ENCODE measurements around the gene RBM19. TPM values are rescaled to one million over a fixed set of nuclear protein-coding genes. Genes with fewer than 3 reads are reported as not detected.
A peak's percentile ranks its signal among the peaks of the same experiment; 100 is the strongest.

RBM19 gene
- total and polyA plus RNA-seq, 7 experiments from 2014 or later = 10.8 to 108 (median 59.0) TPM

GRCh38 chr12:113971392-113971791 is 5.3 kb upstream of the RBM19 start:
- Mint-ChIP-seq H3K4me1 (peaks cover 8 to 28% (median 16%) of the 10 kb centered on the region in 7 donors), H3K36me3 (no peaks in the 10 kb centered on the region), H3K27ac (no peak overlapping the region), H3K27me3 (peaks cover 30 to 35% (median 33%) of the 10 kb centered on the region in 5 donors), H3K9me3 (peaks cover 0 to 1% (median 0%) of the 10 kb centered on the region in 11 donors), H3K4me3 (no peak overlapping the region)
- intact Hi-C loops (cut with micrococcal nuclease) = no loop called here
- ATAC-seq = no peak
- CTCF ChIA-PET = no interaction called here
- Histone ChIP-seq H3K4me1 (ENCODE audit: control insufficient read depth in 2 of 2, insufficient read depth in 2 of 2, low read length in 2 of 2) (peaks cover 5% of the 10 kb centered on the region in 2 donors), H3K36me3 (ENCODE audit: control insufficient read depth in 2 of 3, insufficient read depth in 3 of 3, low read length in 3 of 3) (no peaks in the 10 kb centered on the region), H3K27ac (ENCODE audit: low read depth, low read length) (no peak overlapping the region), H3K9me3 (ENCODE audit: control insufficient read depth in 2 of 3, low read length in 3 of 3) (no peaks in the 10 kb centered on the region), H3K27me3 (ENCODE audit: control insufficient read depth in 2 of 2, insufficient read depth in 2 of 2, low read length in 2 of 2) (no peaks in the 10 kb centered on the region), H3K4me3 (ENCODE audit: low read length) (no peak overlapping the region)
- POLR2A ChIA-PET = no interaction called here
- DNase-seq = no peak

GRCh38 chr12:113970211-113970610 is 4.1 kb upstream of the RBM19 start:
- Mint-ChIP-seq H3K27ac (peak overlapping the region in 1 of 9 donors; percentile 56), H3K4me3 (peak overlapping the region in 1 of 10 donors; percentile 69), H3K4me1 (peaks cover 13 to 38% (median 24%) of the 10 kb centered on the region in 7 donors), H3K36me3 (no peaks in the 10 kb centered on the region), H3K9me3 (peaks cover 0 to 1% (median 0%) of the 10 kb centered on the region in 11 donors), H3K27me3 (peaks cover 23 to 31% (median 26%) of the 10 kb centered on the region in 5 donors)
- POLR2A ChIA-PET = no interaction called here
- no peak overlapping the region for H3K4me3 ChIP-seq (ENCODE audit: low read length)
- H3K27ac ChIP-seq (ENCODE audit: low read depth, low read length) = no peak overlapping the region
- no peaks in the 10 kb centered on the region for H3K9me3 ChIP-seq (ENCODE audit: control insufficient read depth in 2 of 3, low read length in 3 of 3)
- H3K4me1 ChIP-seq (ENCODE audit: control insufficient read depth in 2 of 2, insufficient read depth in 2 of 2, low read length in 2 of 2) = peaks cover 5% of the 10 kb centered on the region in 2 donors
- H3K27me3 ChIP-seq (ENCODE audit: control insufficient read depth in 2 of 2, insufficient read depth in 2 of 2, low read length in 2 of 2) = no peaks in the 10 kb centered on the region
- no peak for ATAC-seq
- DNase-seq = no peak
- intact Hi-C loops (cut with micrococcal nuclease) = no loop called here
- CTCF ChIA-PET = no interaction called here
- H3K36me3 ChIP-seq (ENCODE audit: control insufficient read depth in 2 of 3, insufficient read depth in 3 of 3, low read length in 3 of 3) = peaks cover 0 to 3% (median 0%) of the 10 kb centered on the region in 3 experiments

GRCh38 chr12:113967368-113967767 is 1.2 kb upstream of the RBM19 start:
- Mint-ChIP-seq H3K27ac (peak overlapping the region in 8 of 9 donors; percentile 92 to 98 (median 95)), H3K4me3 (peak overlapping the region; percentile 8 to 100 (median 98)), H3K9me3 (peaks cover 0 to 2% (median 0%) of the 10 kb centered on the region in 11 donors), H3K36me3 (peaks cover 0 to 5% (median 2%) of the 10 kb centered on the region in 5 donors), H3K4me1 (peaks cover 35 to 62% (median 47%) of the 10 kb centered on the region in 7 donors), H3K27me3 (peaks cover 0 to 9% (median 0%) of the 10 kb centered on the region in 5 donors)
- no peaks in the 10 kb centered on the region for H3K9me3 ChIP-seq (ENCODE audit: control insufficient read depth in 2 of 3, low read length in 3 of 3)
- intact Hi-C loops (cut with micrococcal nuclease) = loop anchor here (2.0 to 10.0 kb wide), 6 partner anchors 540 to 1950 kb away; partner anchors contain the start of genes DDX54 (in 1 of the 2), PLBD2 (in 1 of the 2), RITA1 (in 1 of the 2) and SLC8B1 (in 1 of the 2)
- CTCF ChIA-PET = interaction anchor here (0.6 to 1.9 kb wide), 3 partner anchors 8 to 541 kb away, joined by 3 to 16 read pairs (median 6); no protein-coding TSS in a partner anchor
- H3K4me3 ChIP-seq (ENCODE audit: low read length) = peak overlapping the region; percentile 88
- H3K36me3 ChIP-seq (ENCODE audit: control insufficient read depth in 2 of 3, insufficient read depth in 3 of 3, low read length in 3 of 3) = peaks cover 0 to 7% (median 0%) of the 10 kb centered on the region in 3 experiments
- H3K27ac ChIP-seq (ENCODE audit: low read depth, low read length) = no peak overlapping the region
- H3K4me1 ChIP-seq (ENCODE audit: control insufficient read depth in 2 of 2, insufficient read depth in 2 of 2, low read length in 2 of 2) = peaks cover 5% of the 10 kb centered on the region in 2 donors
- ATAC-seq = no peak
- H3K27me3 ChIP-seq (ENCODE audit: control insufficient read depth in 2 of 2, insufficient read depth in 2 of 2, low read length in 2 of 2) = no peaks in the 10 kb centered on the region
- POLR2A ChIA-PET = no interaction called here
- no peak for DNase-seq

DNA sequence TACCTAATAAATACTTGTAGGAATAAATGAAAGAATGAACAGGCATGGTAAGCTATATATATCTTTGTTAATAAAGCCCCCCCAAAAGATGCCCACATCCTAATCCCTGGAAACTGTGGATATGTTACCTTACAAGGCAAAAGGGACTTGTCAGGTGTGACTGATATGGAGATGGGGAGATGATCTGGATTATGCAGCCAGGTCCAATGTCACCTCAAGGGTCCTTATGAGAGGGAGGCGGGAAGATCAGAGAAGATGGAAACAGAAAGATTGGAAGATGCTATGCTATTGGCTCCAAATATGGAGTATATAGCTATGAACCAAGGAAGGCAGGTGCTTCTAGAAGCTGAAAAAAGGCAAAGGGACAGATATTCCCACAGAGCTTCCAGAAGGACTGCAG is 3.4 kb downstream of the RBM19 start:
- Mint-ChIP-seq H3K36me3 (peaks cover 14 to 43% (median 23%) of the 10 kb centered on the region in 5 donors), H3K27me3 (no peaks in the 10 kb centered on the region), H3K4me3 (peak overlapping the region in 3 of 10 donors; percentile 10 to 85 (median 56)), H3K4me1 (peaks cover 44 to 56% (median 52%) of the 10 kb centered on the region in 7 donors), H3K27ac (peak overlapping the region in 4 of 9 donors; percentile 50 to 99 (median 88)), H3K9me3 (peaks cover 0 to 2% (median 0%) of the 10 kb centered on the region in 11 donors)
- no peak for DNase-seq
- POLR2A ChIA-PET = no interaction called here
- CTCF ChIA-PET = no interaction called here
- intact Hi-C loops (cut with micrococcal nuclease) = loop anchor here in 1 of 2 donors (10.0 kb wide), 3 partner anchors 628 to 778 kb away; partner anchors contain the start of genes DDX54, RITA1, SLC8B1 and TPCN1
- peaks cover 17 to 53% (median 25%) of the 10 kb centered on the region in 3 experiments for H3K36me3 ChIP-seq (ENCODE audit: control insufficient read depth in 2 of 3, insufficient read depth in 3 of 3, low read length in 3 of 3)
- H3K27me3 ChIP-seq (ENCODE audit: control insufficient read depth in 2 of 2, insufficient read depth in 2 of 2, low read length in 2 of 2) = no peaks in the 10 kb centered on the region
- no peaks in the 10 kb centered on the region for H3K9me3 ChIP-seq (ENCODE audit: control insufficient read depth in 2 of 3, low read length in 3 of 3)
- peaks cover 5% of the 10 kb centered on the region in 2 donors for H3K4me1 ChIP-seq (ENCODE audit: control insufficient read depth in 2 of 2, insufficient read depth in 2 of 2, low read length in 2 of 2)
- no peak overlapping the region for H3K27ac ChIP-seq (ENCODE audit: low read depth, low read length)
- H3K4me3 ChIP-seq (ENCODE audit: low read length) = no peak overlapping the region
- ATAC-seq = no peak

DNA sequence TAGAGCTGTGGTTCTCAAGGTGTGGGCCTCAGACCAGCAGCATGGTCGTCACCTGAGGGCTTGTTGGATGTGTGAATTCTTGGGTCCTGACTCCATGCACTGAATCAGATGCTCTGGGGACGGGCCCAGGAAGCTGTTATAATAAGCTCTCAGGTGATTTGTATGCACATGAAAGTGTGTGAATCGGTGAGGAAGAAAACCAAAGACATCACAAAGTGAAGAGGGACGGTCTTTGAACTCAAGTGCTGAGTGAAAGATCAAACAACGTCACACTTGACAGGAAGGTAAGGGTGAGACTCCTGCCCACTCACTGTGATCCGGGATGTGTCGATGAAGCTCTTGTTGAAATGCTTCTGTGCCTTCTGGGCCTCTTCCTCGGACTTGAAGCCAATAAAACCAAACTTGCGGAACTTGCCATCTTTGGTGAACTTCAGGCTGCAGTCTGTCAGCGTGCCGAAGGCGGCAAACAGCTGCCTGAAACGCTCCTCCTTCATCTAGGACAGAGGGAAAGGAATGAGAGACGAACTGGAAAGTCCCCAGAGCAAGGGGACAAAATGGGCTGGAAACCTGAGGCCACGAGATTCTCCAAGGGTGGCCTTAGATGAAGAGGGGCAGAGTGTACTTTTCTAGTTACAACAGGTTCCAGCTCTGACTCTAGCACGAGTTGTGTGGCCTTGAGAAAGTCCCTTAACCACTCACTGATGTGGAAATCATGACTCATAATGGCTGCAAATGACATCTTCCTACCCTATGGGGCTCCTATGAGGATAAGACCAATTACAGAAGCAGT is 4.0 kb downstream of the RBM19 start:
- ChIA-PET POLR2A (interaction anchor here (1.2 kb wide), 1 partner anchor 1956 kb away, joined by 3 read pairs; no protein-coding TSS in a partner anchor), CTCF (no interaction called here)
- intact Hi-C loops (cut with micrococcal nuclease) = loop anchor here in 1 of 2 donors (10.0 kb wide), 3 partner anchors 627 to 777 kb away; partner anchors contain the start of genes DDX54, RITA1, SLC8B1 and TPCN1
- H3K27ac ChIP-seq (ENCODE audit: low read depth, low read length) = peak overlapping the region; percentile 18
- H3K27ac Mint-ChIP-seq = peak overlapping the region; percentile 47 to 99 (median 87)
- H3K4me3 Mint-ChIP-seq = peak overlapping the region in 5 of 10 donors; percentile 5 to 85 (median 56)
- peaks cover 14 to 46% (median 23%) of the 10 kb centered on the region in 5 donors for H3K36me3 Mint-ChIP-seq
- H3K4me3 ChIP-seq (ENCODE audit: low read length) = no peak overlapping the region
- peaks cover 17 to 58% (median 25%) of the 10 kb centered on the region in 3 experiments for H3K36me3 ChIP-seq (ENCODE audit: control insufficient read depth in 2 of 3, insufficient read depth in 3 of 3, low read length in 3 of 3)
- ATAC-seq (no peak), DNase-seq (peak in 3 of 9 donors; percentile 5 to 51 (median 33))
- peaks cover 0 to 2% (median 0%) of the 10 kb centered on the region in 11 donors for H3K9me3 Mint-ChIP-seq
- H3K9me3 ChIP-seq (ENCODE audit: control insufficient read depth in 2 of 3, low read length in 3 of 3) = no peaks in the 10 kb centered on the region
- peaks cover 41 to 51% (median 48%) of the 10 kb centered on the region in 7 donors for H3K4me1 Mint-ChIP-seq
- H3K27me3 Mint-ChIP-seq = no peaks in the 10 kb centered on the region
- H3K27me3 ChIP-seq (ENCODE audit: control insufficient read depth in 2 of 2, insufficient read depth in 2 of 2, low read length in 2 of 2) = no peaks in the 10 kb centered on the region
- peaks cover 5% of the 10 kb centered on the region in 2 donors for H3K4me1 ChIP-seq (ENCODE audit: control insufficient read depth in 2 of 2, insufficient read depth in 2 of 2, low read length in 2 of 2)

DNA sequence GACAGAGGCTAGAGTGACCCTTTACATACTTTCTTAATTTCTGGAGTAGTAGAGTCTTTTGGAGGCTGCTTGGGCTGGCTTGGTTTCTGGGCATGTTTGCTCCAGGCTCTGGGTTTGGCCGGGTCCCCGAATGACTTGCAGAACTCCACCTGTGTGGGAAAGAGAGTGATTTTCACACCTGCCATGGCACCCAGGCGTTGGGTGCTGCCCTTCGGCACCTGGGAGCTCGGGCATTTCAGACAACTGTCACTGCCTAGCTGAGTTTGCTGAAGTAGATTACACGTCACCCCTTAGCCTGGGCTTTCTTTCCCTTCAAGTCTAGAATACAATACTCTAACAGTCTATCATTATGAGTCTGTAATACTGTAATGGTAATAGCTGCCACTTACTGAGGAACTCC is 6.1 kb downstream of the RBM19 start:
- intact Hi-C loops (cut with micrococcal nuclease) = loop anchor here in 1 of 2 donors (10.0 kb wide), 3 partner anchors 625 to 775 kb away; partner anchors contain the start of genes DDX54, RITA1, SLC8B1 and TPCN1
- H3K9me3 ChIP-seq (ENCODE audit: control insufficient read depth in 2 of 3, low read length in 3 of 3) = no peaks in the 10 kb centered on the region
- Mint-ChIP-seq H3K27me3 (no peaks in the 10 kb centered on the region), H3K36me3 (peaks cover 15 to 61% (median 32%) of the 10 kb centered on the region in 5 donors), H3K27ac (no peak overlapping the region), H3K4me1 (peaks cover 26 to 36% (median 30%) of the 10 kb centered on the region in 7 donors), H3K9me3 (no peaks in the 10 kb centered on the region), H3K4me3 (no peak overlapping the region)
- ATAC-seq = no peak
- H3K4me1 ChIP-seq (ENCODE audit: control insufficient read depth in 2 of 2, insufficient read depth in 2 of 2, low read length in 2 of 2) = no peaks in the 10 kb centered on the region
- peaks cover 17 to 76% (median 26%) of the 10 kb centered on the region in 3 experiments for H3K36me3 ChIP-seq (ENCODE audit: control insufficient read depth in 2 of 3, insufficient read depth in 3 of 3, low read length in 3 of 3)
- ChIA-PET CTCF (no interaction called here), POLR2A (no interaction called here)
- H3K27me3 ChIP-seq (ENCODE audit: control insufficient read depth in 2 of 2, insufficient read depth in 2 of 2, low read length in 2 of 2) = no peaks in the 10 kb centered on the region
- H3K27ac ChIP-seq (ENCODE audit: low read depth, low read length) = no peak overlapping the region
- no peak overlapping the region for H3K4me3 ChIP-seq (ENCODE audit: low read length)
- DNase-seq = no peak

Data from naive thymus-derived CD4-positive, alpha-beta T cell (primary cell).